Measurements from ENCODE around the gene TBC1D2.

DNA sequence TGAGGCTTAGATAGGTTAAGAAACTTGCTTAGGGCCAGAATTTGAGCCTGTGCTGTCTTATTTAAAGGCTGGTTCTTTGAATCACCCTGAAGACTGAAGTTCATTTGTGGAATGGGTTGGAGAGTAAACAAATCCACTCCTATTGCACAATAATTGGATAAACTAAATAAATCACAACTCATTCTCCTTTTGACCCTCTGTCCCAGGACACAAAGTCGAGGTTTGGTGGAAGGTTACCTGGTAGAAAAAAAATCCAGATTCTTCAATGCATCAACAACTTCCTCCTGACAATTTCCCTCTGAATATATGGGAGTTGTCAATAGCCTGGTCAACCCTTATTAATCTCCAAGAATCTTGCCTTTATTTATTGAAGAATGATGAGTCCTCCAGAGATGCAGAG is 28.9 kb downstream of the TBC1D2 start:
- TF ChIP-seq, protein P1, sequence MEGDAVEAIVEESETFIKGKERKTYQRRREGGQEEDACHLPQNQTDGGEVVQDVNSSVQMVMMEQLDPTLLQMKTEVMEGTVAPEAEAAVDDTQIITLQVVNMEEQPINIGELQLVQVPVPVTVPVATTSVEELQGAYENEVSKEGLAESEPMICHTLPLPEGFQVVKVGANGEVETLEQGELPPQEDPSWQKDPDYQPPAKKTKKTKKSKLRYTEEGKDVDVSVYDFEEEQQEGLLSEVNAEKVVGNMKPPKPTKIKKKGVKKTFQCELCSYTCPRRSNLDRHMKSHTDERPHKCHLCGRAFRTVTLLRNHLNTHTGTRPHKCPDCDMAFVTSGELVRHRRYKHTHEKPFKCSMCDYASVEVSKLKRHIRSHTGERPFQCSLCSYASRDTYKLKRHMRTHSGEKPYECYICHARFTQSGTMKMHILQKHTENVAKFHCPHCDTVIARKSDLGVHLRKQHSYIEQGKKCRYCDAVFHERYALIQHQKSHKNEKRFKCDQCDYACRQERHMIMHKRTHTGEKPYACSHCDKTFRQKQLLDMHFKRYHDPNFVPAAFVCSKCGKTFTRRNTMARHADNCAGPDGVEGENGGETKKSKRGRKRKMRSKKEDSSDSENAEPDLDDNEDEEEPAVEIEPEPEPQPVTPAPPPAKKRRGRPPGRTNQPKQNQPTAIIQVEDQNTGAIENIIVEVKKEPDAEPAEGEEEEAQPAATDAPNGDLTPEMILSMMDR (IDR thresholded peaks at IDR 0.05; ENCODE audit: borderline replicate concordance, extremely low read depth, low read length, poor library complexity, severe bottlenecking), result no peak
- TF ChIP-seq EZH2 (IDR thresholded peaks at IDR 0.05; ENCODE audit: borderline replicate concordance, low read depth, low read length, severe bottlenecking), result no peak
